HL-60 (cell line): ENCODE data around the gene AP4S1.

Source experiments
- GABPA ChIP-seq: IDR thresholded peaks from 2 replicates; pipeline ENCODE4 v1.6.1; 2012; ENCODE audit warnings: low read depth
- POLR2AphosphoS5 ChIP-seq: IDR thresholded peaks from 2 replicates; pipeline ENCODE4 v1.6.1; 2012; ENCODE audit warnings: low read depth
- SPI1 ChIP-seq: IDR thresholded peaks from 2 replicates; pipeline ENCODE4 v1.6.1; 2012; ENCODE audit warnings: low read depth, mild to moderate bottlenecking, borderline replicate concordance
- TF ChIP-seq, protein P1 (sequence below): IDR thresholded peaks from one replicate; pipeline ENCODE4 v1.5.1; 2011; ENCODE audit warnings: low read length, control low read depth, inconsistent platforms; ENCODE audit not compliant: insufficient read depth
- TF ChIP-seq, protein P2 (sequence below): IDR thresholded peaks from 2 replicates; pipeline ENCODE4 v1.6.1; 2012; ENCODE audit warnings: low read depth; ENCODE audit not compliant: insufficient replicate concordance

DNA sequence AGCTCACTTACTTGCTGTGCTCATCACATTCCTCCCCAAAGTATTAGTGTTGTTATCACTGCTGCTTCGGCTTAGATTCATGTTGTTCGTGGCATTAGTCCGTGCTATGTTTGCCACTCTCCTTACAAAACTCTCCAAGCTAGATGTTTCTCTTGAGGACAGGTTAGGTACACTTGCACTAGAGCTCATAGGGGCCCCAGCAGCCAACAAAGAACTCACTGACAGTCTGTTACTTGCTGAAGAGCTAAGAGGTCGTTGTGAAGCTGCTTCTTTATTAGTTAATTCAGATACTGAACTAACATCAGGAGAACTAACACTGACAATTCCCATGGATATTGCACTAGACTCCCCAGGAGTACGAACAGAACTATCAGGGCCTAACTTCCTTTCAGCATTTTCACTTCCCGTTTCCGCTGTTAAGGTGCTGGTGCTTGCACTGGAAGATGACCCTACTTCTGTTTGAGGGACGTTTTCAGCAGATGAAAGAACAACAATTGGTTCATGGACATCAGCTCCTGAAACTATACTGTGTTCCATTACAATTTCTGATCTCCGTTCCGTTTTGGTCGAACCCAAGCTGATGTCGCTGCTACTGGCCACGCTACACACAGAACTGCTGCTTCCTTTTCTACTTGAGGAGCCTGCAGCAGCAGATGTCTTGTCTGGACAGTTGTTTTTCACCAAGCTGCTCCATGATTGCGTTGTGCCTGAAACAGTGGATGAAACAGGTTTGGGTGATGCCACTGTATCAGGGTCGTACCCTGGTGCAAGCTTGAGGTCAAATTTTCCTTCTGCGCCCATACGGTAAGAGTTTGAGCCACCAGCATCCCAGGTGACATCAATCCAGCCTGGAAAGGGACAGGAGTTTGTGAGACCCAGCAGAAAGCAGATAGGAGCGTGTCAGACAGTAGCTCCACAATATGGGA lies 103.4 kb downstream of the AP4S1 start:
- TF ChIP-seq, protein P1, sequence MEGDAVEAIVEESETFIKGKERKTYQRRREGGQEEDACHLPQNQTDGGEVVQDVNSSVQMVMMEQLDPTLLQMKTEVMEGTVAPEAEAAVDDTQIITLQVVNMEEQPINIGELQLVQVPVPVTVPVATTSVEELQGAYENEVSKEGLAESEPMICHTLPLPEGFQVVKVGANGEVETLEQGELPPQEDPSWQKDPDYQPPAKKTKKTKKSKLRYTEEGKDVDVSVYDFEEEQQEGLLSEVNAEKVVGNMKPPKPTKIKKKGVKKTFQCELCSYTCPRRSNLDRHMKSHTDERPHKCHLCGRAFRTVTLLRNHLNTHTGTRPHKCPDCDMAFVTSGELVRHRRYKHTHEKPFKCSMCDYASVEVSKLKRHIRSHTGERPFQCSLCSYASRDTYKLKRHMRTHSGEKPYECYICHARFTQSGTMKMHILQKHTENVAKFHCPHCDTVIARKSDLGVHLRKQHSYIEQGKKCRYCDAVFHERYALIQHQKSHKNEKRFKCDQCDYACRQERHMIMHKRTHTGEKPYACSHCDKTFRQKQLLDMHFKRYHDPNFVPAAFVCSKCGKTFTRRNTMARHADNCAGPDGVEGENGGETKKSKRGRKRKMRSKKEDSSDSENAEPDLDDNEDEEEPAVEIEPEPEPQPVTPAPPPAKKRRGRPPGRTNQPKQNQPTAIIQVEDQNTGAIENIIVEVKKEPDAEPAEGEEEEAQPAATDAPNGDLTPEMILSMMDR: no peak
- TF ChIP-seq GABPA: no peak
- TF ChIP-seq SPI1: peak; percentile 95
- TF ChIP-seq, protein P2, sequence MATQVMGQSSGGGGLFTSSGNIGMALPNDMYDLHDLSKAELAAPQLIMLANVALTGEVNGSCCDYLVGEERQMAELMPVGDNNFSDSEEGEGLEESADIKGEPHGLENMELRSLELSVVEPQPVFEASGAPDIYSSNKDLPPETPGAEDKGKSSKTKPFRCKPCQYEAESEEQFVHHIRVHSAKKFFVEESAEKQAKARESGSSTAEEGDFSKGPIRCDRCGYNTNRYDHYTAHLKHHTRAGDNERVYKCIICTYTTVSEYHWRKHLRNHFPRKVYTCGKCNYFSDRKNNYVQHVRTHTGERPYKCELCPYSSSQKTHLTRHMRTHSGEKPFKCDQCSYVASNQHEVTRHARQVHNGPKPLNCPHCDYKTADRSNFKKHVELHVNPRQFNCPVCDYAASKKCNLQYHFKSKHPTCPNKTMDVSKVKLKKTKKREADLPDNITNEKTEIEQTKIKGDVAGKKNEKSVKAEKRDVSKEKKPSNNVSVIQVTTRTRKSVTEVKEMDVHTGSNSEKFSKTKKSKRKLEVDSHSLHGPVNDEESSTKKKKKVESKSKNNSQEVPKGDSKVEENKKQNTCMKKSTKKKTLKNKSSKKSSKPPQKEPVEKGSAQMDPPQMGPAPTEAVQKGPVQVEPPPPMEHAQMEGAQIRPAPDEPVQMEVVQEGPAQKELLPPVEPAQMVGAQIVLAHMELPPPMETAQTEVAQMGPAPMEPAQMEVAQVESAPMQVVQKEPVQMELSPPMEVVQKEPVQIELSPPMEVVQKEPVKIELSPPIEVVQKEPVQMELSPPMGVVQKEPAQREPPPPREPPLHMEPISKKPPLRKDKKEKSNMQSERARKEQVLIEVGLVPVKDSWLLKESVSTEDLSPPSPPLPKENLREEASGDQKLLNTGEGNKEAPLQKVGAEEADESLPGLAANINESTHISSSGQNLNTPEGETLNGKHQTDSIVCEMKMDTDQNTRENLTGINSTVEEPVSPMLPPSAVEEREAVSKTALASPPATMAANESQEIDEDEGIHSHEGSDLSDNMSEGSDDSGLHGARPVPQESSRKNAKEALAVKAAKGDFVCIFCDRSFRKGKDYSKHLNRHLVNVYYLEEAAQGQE: no peak
- no peak for TF ChIP-seq POLR2AphosphoS5
